Measurements from ENCODE around the gene CLPSL2.

The CLPSL2 gene

GRCh38 chr6:35824552-35825192 is 48.3 kb downstream of the CLPSL2 start:
- in situ Hi-C loops (cut with MboI; ENCODE audit: low sequenced_read_pairs) = no loop called here
